K562 (cell line): ENCODE measurements around the gene RPF1. TPM values are rescaled to one million over a fixed set of nuclear protein-coding genes. Genes with fewer than 3 reads are reported as not detected.

ENCODE experiments used
- AFF4 ChIP-seq: sonication (generic); formaldehyde crosslinking; IDR thresholded peaks from 2 replicates; pipeline ENCODE4 v1.8.0; 2023; ENCODE audit warnings: mild to moderate bottlenecking, missing genetic modification reagents
- CBX2 ChIP-seq: fragments of 200-600 bp; sonication (generic); IDR thresholded peaks from one replicate; pipeline ENCODE4 v1.6.1; 2012; ENCODE audit warnings: mild to moderate bottlenecking, low read length, inconsistent platforms; ENCODE audit not compliant: insufficient read depth, poor library complexity, severe bottlenecking
- CHD1 ChIP-seq: fragments of 200-600 bp; sonication (generic); IDR thresholded peaks from one replicate; pipeline ENCODE4 v1.6.1; 2012; ENCODE audit warnings: mild to moderate bottlenecking, moderate library complexity, low read length, inconsistent platforms
- CREB1 ChIP-seq, 2 experiments: sonication (generic) in 1 of 2; formaldehyde crosslinking in 1 of 2; IDR thresholded peaks; 2 replicates each; pipeline versions ENCODE4 v1.6.1 to v1.8.0; 2012 to 2022; ENCODE audit warnings: inconsistent platforms in 1 of 2, mild to moderate bottlenecking in 1 of 2, missing genetic modification reagents in 1 of 2, moderate library complexity in 1 of 2
- CXXC5 ChIP-seq: fragments of 250-450 bp; sonication (Bioruptor Pico); IDR thresholded peaks from 2 replicates; pipeline ENCODE4 v1.8.0; 2022; ENCODE audit warnings: inconsistent platforms, mild to moderate bottlenecking, moderate library complexity
- EZH2 ChIP-seq: IDR thresholded peaks from 2 replicates; pipeline ENCODE4 v1.6.1; 2012; ENCODE audit warnings: low read depth, mild to moderate bottlenecking, inconsistent platforms, low read length, borderline replicate concordance
- GABPB1 ChIP-seq: sonication (generic); formaldehyde crosslinking; IDR thresholded peaks from 2 replicates; pipeline ENCODE4 v1.8.0; 2022; ENCODE audit warnings: mild to moderate bottlenecking, missing genetic modification reagents
- LARP7 ChIP-seq: fragments of 450-650 bp; IDR thresholded peaks from 2 replicates; pipeline ENCODE4 v1.6.1; 2016
- LCOR ChIP-seq: sonication (generic); formaldehyde crosslinking; IDR thresholded peaks from 2 replicates; pipeline ENCODE4 v1.8.0; 2022; ENCODE audit warnings: mild to moderate bottlenecking, missing genetic modification reagents
- PRMT5 ChIP-seq: sonication (generic); formaldehyde crosslinking; IDR thresholded peaks from 2 replicates; pipeline ENCODE4 v1.5.0; 2020; ENCODE audit warnings: missing genetic modification reagents
- PTBP1 ChIP-seq: fragments of 200-400 bp; formaldehyde crosslinking; IDR thresholded peaks from 2 replicates; pipeline ENCODE4 v1.6.1; 2017; ENCODE audit warnings: low read depth, low read length
- SAP30 ChIP-seq: fragments of 200-600 bp; sonication (generic); IDR thresholded peaks from 2 replicates; pipeline ENCODE4 v1.6.1; 2012; ENCODE audit warnings: borderline replicate concordance, low read depth, mild to moderate bottlenecking, moderate library complexity, low read length, control low read depth, inconsistent platforms; ENCODE audit not compliant: insufficient read depth, poor library complexity, severe bottlenecking
- SMARCB1 ChIP-seq: IDR thresholded peaks from 2 replicates; pipeline ENCODE4 v1.6.1; 2011; ENCODE audit warnings: improper control_type of control experiment, low read depth; ENCODE audit not compliant: insufficient read length
- SMC3 ChIP-seq: conservative IDR thresholded peaks from 2 replicates; pipeline ENCODE4 v1.6.1; 2011; ENCODE audit warnings: low read depth, low read length, improper control_type of control experiment; ENCODE audit not compliant: insufficient read depth
- TAL1 ChIP-seq: fragments of 450-650 bp; IDR thresholded peaks from 2 replicates; pipeline ENCODE4 v1.6.1; 2016; ENCODE audit warnings: mild to moderate bottlenecking
- YBX1 ChIP-seq: fragments of 450-650 bp; IDR thresholded peaks from 2 replicates; pipeline ENCODE4 v1.7.1; 2016; ENCODE audit warnings: mild to moderate bottlenecking
- YY1 ChIP-seq, 3 experiments: IDR thresholded peaks; 2 replicates each; pipeline ENCODE4 v1.6.1; 2011; ENCODE audit warnings: low read length in 2 of 3, mild to moderate bottlenecking in 2 of 3, moderate library complexity in 2 of 3, borderline replicate concordance in 1 of 3, control low read depth in 1 of 3, low read depth in 1 of 3; ENCODE audit not compliant: insufficient read depth in 3 of 3, insufficient replicate concordance in 2 of 3, control insufficient read depth in 1 of 3, insufficient read length in 1 of 3; ENCODE audit errors: extremely low read depth in 1 of 3
- ZBTB7A ChIP-seq: IDR thresholded peaks from 2 replicates; pipeline ENCODE4 v1.6.1; 2011; ENCODE audit warnings: low read depth, mild to moderate bottlenecking, low read length, moderate library complexity, borderline replicate concordance; ENCODE audit not compliant: control insufficient read depth
- ZNF408 ChIP-seq: fragments of 250-450 bp; sonication (Bioruptor Pico); IDR thresholded peaks from 2 replicates; pipeline ENCODE4 v1.4.0; 2020; ENCODE audit warnings: low read depth, mild to moderate bottlenecking, moderate library complexity
- ZNF444 ChIP-seq: fragments of 250-450 bp; sonication (Bioruptor Pico); IDR thresholded peaks from 2 replicates; pipeline ENCODE4 v1.4.0; 2020; ENCODE audit warnings: mild to moderate bottlenecking, moderate library complexity
- ZNF766 ChIP-seq: fragments of 200-800 bp; sonication (Bioruptor generic); conservative IDR thresholded peaks from 2 replicates; pipeline ENCODE4 v1.6.1; 2016; ENCODE audit warnings: missing genetic modification characterization, missing compliant biosample characterization
- polyA plus RNA-seq, 8 experiments: library from polyadenylated mRNA; depleted of rRNA in 4 of 8; stranded (reverse) in 5 of 8; unstranded in 3 of 8; fragments of >200 nt; fragmentation: Nextera tagmentation in 2 of 8; fragmentation: Illumina TruSeq in 1 of 8; extraction: Ambion mirVana in 2 of 8; extraction: Trizol in 1 of 8; gene quantifications; 2 replicates each; pipeline versions ENCODE4 v1.2.1 to v1.2.3, GENCODE V29; 2011 to 2014; ENCODE audit warnings: inconsistent platforms in 1 of 8, missing spikeins in 1 of 8
- total RNA-seq, 7 experiments: library from RNA; depleted of rRNA in 6 of 7; stranded (reverse); fragments of >200 nt in 6 of 7; fragmentation: Illumina TruSeq in 2 of 7; extraction: Trizol in 2 of 7; gene quantifications; 2 replicates each; pipeline versions ENCODE4 v1.2.1 to v1.2.3, GENCODE V29; 2011 to 2021; ENCODE audit warnings: low replicate concordance in 1 of 7

RPF1 gene
- total and polyA plus RNA-seq, 9 of the 15 experiments (the other 6 are each of a cell fraction or from before 2014, with no cell fraction given) = 52.4 to 156 (median 90.2) TPM

- TF ChIP-seq EZH2 (no peak), CHD1 (peak; percentile 73), TAL1 (no peak), CBX2 (no peak), PTBP1 (no peak), YY1 (IDR thresholded peaks at IDR 0.05; ENCODE audit: borderline replicate concordance in 1 of 3, control insufficient read depth in 1 of 3, extremely low read depth in 1 of 3, insufficient read depth in 3 of 3, insufficient read length in 1 of 3, insufficient replicate concordance in 2 of 3, low read depth in 1 of 3, low read length in 2 of 3) (peak in 1 of 3 experiments; percentile 27), LCOR (CRISPR knock-in tag) (0 out of 2 replicates have a peak, but pooled peaks have one; percentile 36), ZNF444 (CRISPR knock-in tag) (no peak), PRMT5 (CRISPR knock-in tag) (no peak), SMARCB1 (no peak), AFF4 (CRISPR knock-in tag) (0 out of 2 replicates have a peak, but pooled peaks have one; percentile 66), ZNF408 (CRISPR knock-in tag) (no peak), SMC3 (no peak), ZBTB7A (no peak), CREB1 (IDR thresholded peaks at IDR 0.05) (no peak), CREB1 (CRISPR knock-in tag; IDR thresholded peaks at IDR 0.05) (peak; percentile 51; the same call in 1 of the 2 replicates), ZNF766 (peak; percentile 63; the same call in 1 of the 2 replicates), GABPB1 (CRISPR knock-in tag) (no peak), CXXC5 (CRISPR knock-in tag) (peak; percentile 38), YBX1 (no peak), LARP7 (peak; percentile 51; the same call in 1 of the 2 replicates), SAP30 (peak; percentile 62)
Observed at GRCh38 chr1:84505493-84506001, 26.5 kb downstream of the RPF1 start (continued).
